Stimulated activated naive CD8-positive, alpha-beta T cell treated with anti-CD3 and anti-CD28 coated beads, Interleukin-15, Interleukin-2, amounts not matched to agents 100 ng/mL and 50 ng/mL, for 24 hours (primary cell): ENCODE data around the gene LYPD8.
A peak's percentile ranks its signal among the peaks of the same experiment; 100 is the strongest.

ENCODE experiments used
- H3K27ac Mint-ChIP-seq: one replicate; pipeline ENCODE4 v1.8.0; 2021; ENCODE audit warnings: mild to moderate bottlenecking, mixed read lengths
- H3K27me3 Mint-ChIP-seq: one replicate; pipeline ENCODE4 v1.8.0; 2021; ENCODE audit warnings: mixed read lengths
- H3K36me3 Mint-ChIP-seq: one replicate; pipeline ENCODE4 v1.8.0; 2021; ENCODE audit warnings: low read depth, mixed read lengths
- H3K4me1 Mint-ChIP-seq: one replicate; pipeline ENCODE4 v1.8.0; 2021; ENCODE audit warnings: low read depth, mixed read lengths
- H3K4me3 Mint-ChIP-seq: one replicate; pipeline ENCODE4 v1.8.0; 2021; ENCODE audit warnings: mild to moderate bottlenecking, mixed read lengths
- H3K9me3 Mint-ChIP-seq: one replicate; pipeline ENCODE4 v1.8.0; 2021; ENCODE audit warnings: mixed read lengths

The LYPD8 gene

DNA sequence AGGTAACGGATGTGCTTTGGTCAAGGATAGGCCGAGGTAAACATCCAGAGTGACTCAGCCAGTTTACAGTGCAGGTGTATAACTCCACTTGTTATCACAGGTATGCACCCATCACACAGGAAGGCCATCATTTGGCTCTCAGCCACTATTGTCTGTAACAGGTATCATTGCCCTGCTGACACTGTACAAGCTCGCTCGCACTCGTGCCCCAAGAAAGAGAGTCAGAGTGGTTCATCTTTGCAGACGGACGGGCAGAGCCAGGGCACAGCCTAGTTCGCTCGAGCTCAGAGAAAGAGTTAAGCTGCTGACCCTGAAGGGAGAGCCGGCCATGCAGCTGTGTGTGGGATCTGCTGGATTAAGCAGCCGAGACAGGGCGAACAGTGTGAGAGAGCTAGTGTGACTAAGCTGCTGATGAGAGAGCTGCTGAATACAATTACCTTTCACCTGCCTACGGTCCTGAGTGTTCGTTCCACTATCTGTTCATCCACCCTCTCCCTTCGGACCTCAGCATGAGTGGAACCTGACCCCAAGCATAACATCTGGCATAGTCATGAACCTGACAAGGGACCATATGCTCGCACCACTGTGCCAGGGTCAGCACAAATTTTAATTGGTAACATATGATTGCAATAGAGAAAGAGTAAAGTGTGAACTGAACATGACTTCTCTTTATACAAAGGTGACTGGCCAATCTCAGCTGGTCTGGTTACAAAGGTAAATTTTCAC lies 27.0 kb upstream of the LYPD8 start:
- H3K27ac Mint-ChIP-seq = no peak overlapping the region
- H3K27me3 Mint-ChIP-seq = peaks cover 17% of the 10 kb centered on the region
- H3K36me3 Mint-ChIP-seq = no peaks in the 10 kb centered on the region
- peaks cover 15% of the 10 kb centered on the region for H3K9me3 Mint-ChIP-seq
- no peak overlapping the region for H3K4me3 Mint-ChIP-seq
- peaks cover 13% of the 10 kb centered on the region for H3K4me1 Mint-ChIP-seq

- Mint-ChIP-seq H3K27ac (no peak overlapping the region), H3K9me3 (peaks cover 23% of the 10 kb centered on the region), H3K36me3 (no peaks in the 10 kb centered on the region), H3K4me3 (no peak overlapping the region), H3K4me1 (peaks cover 10% of the 10 kb centered on the region), H3K27me3 (peaks cover 17% of the 10 kb centered on the region)
These were observed 23.8 kb upstream of the LYPD8 start for GRCh38 chr1:248779350-248779749.

- Mint-ChIP-seq H3K36me3 (no peaks in the 10 kb centered on the region), H3K9me3 (peaks cover 23% of the 10 kb centered on the region), H3K4me1 (peaks cover 10% of the 10 kb centered on the region), H3K4me3 (no peak overlapping the region), H3K27me3 (peaks cover 17% of the 10 kb centered on the region), H3K27ac (no peak overlapping the region)
These were observed 23.3 kb upstream of the LYPD8 start for GRCh38 chr1:248778906-248779305.

GRCh38 chr1:248776991-248777390 lies 21.4 kb upstream of the LYPD8 start:
- Mint-ChIP-seq H3K27ac (no peak overlapping the region), H3K27me3 (peaks cover 17% of the 10 kb centered on the region), H3K36me3 (no peaks in the 10 kb centered on the region), H3K9me3 (peaks cover 23% of the 10 kb centered on the region), H3K4me3 (no peak overlapping the region), H3K4me1 (peaks cover 10% of the 10 kb centered on the region)

DNA sequence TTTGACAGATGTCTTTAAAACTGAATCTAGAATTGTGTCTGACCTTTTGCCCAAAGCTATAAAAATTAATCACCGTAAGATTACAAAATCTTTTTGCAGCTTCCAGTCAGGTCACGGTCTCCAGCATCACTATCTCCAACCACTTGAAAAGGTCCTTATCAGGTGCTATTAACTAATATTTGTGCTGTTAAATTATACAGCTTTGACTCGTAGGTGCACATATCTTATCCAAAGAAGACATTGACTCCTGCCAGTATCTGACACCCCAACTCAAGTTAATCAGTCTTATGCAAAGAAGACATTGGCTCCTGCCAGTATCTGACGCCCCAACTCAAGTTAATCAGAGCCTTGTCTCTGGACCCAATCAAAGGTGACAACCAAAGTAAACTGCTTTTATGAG lies 19.9 kb upstream of the LYPD8 start:
- H3K9me3 Mint-ChIP-seq = peaks cover 17% of the 10 kb centered on the region
- H3K27me3 Mint-ChIP-seq = peaks cover 17% of the 10 kb centered on the region
- H3K36me3 Mint-ChIP-seq = no peaks in the 10 kb centered on the region
- peaks cover 10% of the 10 kb centered on the region for H3K4me1 Mint-ChIP-seq
- no peak overlapping the region for H3K4me3 Mint-ChIP-seq
- no peak overlapping the region for H3K27ac Mint-ChIP-seq

GRCh38 chr1:248759644-248760043 lies 4.1 kb upstream of the LYPD8 start:
- Mint-ChIP-seq H3K9me3 (no peaks in the 10 kb centered on the region), H3K27me3 (peaks cover 7% of the 10 kb centered on the region), H3K27ac (no peak overlapping the region), H3K4me1 (no peaks in the 10 kb centered on the region), H3K36me3 (no peaks in the 10 kb centered on the region), H3K4me3 (no peak overlapping the region)

DNA sequence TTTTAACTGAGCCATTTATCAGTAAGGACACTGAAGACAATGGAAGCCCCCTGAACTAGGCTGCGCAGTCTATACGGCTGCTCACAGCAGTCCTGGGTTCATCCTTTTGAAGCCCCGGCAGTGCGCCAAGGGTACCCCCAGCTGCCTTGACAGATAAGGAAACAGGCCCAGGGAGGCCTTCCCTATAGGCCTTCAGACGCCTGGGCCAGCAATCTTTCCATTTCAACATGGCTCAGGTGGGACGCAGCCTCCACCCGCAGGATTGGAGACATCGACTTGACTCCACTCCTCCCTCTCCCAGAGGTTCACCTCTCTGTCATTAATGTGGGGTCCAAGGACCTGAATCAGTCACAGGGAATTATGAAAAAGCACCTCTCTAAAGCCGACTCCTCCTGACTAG lies 2.8 kb upstream of the LYPD8 start:
- Mint-ChIP-seq H3K9me3 (no peaks in the 10 kb centered on the region), H3K4me3 (no peak overlapping the region), H3K27ac (no peak overlapping the region), H3K27me3 (peaks cover 7% of the 10 kb centered on the region), H3K4me1 (no peaks in the 10 kb centered on the region), H3K36me3 (no peaks in the 10 kb centered on the region)

- Mint-ChIP-seq H3K27ac (no peak overlapping the region), H3K27me3 (peaks cover 7% of the 10 kb centered on the region), H3K4me3 (no peak overlapping the region), H3K36me3 (no peaks in the 10 kb centered on the region), H3K4me1 (no peaks in the 10 kb centered on the region), H3K9me3 (no peaks in the 10 kb centered on the region)
These were observed 2.2 kb upstream of the LYPD8 start for GRCh38 chr1:248757784-248758195.

DNA sequence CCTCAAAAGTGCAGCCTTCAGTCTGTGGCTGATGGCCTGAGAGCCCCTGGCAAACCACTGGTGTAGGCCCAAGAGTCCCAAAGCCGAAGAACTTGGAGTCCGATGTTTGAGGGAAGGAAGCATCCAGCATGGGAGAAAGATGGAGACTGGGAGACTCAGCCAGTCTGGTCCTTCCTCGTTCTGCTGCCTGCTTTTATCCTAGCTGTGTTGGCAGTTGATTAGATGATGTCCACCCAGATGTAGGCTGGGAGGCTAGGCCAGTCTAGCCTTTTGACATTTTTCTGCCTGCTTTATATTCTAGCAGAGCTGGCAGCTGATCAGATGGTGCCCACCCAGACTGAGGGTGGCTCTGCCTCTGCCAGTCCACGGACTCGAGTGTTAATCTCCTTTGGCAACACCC lies 1.1 kb upstream of the LYPD8 start:
- no peaks in the 10 kb centered on the region for H3K9me3 Mint-ChIP-seq
- H3K36me3 Mint-ChIP-seq = no peaks in the 10 kb centered on the region
- no peak overlapping the region for H3K27ac Mint-ChIP-seq
- H3K4me1 Mint-ChIP-seq = no peaks in the 10 kb centered on the region
- no peak overlapping the region for H3K4me3 Mint-ChIP-seq
- peaks cover 7% of the 10 kb centered on the region for H3K27me3 Mint-ChIP-seq

DNA sequence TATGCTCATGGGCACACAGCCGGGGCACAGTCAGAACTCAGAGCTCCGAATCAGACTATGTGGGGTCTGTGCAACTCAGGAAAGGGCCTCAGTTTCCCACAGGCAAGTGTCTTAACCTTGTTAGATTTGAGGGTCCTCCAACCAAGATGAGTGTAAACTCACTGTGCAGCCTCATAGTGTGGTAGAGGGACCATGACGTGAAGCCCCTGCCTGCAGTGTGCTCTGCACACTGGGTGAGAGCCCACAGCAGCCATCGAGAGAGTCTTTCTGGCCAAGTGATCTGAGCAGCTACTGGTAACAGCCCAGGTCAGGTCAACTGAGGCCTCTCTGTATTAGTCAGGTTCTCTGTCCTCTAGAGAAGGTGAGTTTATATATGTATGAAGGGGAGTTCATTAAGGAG lies 592 bp upstream of the LYPD8 start:
- no peak overlapping the region for H3K4me3 Mint-ChIP-seq
- H3K36me3 Mint-ChIP-seq = no peaks in the 10 kb centered on the region
- H3K4me1 Mint-ChIP-seq = no peaks in the 10 kb centered on the region
- no peaks in the 10 kb centered on the region for H3K9me3 Mint-ChIP-seq
- H3K27me3 Mint-ChIP-seq = peaks cover 7% of the 10 kb centered on the region
- no peak overlapping the region for H3K27ac Mint-ChIP-seq

DNA sequence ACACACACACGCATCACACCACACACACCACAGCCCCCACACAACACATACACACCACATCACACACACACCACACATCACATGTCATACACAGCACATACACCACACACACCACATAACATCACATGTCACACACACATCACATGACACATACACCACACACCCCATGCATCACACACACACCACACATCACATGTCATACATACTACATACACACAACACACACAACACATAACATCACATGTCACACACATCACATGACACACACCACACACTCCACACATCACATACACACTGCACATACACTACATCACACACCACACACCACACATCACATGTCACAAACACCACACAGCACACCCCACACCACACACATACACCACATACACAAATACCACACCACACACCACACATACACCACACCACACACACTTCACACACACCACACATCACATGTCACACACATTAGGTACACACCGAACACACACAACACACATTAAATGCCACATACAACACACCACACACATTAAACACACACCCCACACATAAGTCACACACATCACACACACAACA lies 1.8 kb downstream of the LYPD8 start:
- Mint-ChIP-seq H3K4me1 (no peaks in the 10 kb centered on the region), H3K27me3 (no peaks in the 10 kb centered on the region), H3K36me3 (no peaks in the 10 kb centered on the region), H3K9me3 (no peaks in the 10 kb centered on the region), H3K4me3 (no peak overlapping the region), H3K27ac (no peak overlapping the region)

- H3K36me3 Mint-ChIP-seq = no peaks in the 10 kb centered on the region
- H3K9me3 Mint-ChIP-seq = no peaks in the 10 kb centered on the region
- no peak overlapping the region for H3K27ac Mint-ChIP-seq
- H3K4me3 Mint-ChIP-seq = no peak overlapping the region
- no peaks in the 10 kb centered on the region for H3K27me3 Mint-ChIP-seq
- no peaks in the 10 kb centered on the region for H3K4me1 Mint-ChIP-seq
These were observed 2.4 kb downstream of the LYPD8 start for GRCh38 chr1:248753029-248753594.

- H3K36me3 Mint-ChIP-seq = no peaks in the 10 kb centered on the region
- no peaks in the 10 kb centered on the region for H3K4me1 Mint-ChIP-seq
- H3K27me3 Mint-ChIP-seq = no peaks in the 10 kb centered on the region
- peak overlapping the region; percentile 13 for H3K27ac Mint-ChIP-seq
- H3K9me3 Mint-ChIP-seq = no peaks in the 10 kb centered on the region
- no peak overlapping the region for H3K4me3 Mint-ChIP-seq
These were observed 3.2 kb downstream of the LYPD8 start for GRCh38 chr1:248752161-248753028.

DNA sequence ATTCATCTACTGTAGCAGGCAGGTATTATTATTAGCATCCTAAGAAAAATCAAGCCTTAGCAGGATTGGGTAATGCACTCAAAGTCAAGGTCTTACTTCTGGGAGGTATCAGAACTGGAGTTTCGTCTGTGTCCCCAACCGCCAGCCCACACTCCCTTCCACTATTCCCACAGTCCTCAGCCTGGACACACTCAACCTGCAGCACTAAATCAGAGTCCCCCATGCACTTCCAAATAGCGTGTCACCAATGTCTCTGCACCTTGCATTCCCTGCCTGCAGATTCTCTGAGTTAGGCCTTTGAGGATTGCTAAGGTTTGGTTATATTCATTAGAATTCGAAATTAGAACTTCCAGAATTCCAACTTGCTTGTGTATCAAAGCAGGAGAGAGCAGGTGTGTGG lies 3.9 kb downstream of the LYPD8 start:
- Mint-ChIP-seq H3K4me1 (no peaks in the 10 kb centered on the region), H3K27me3 (no peaks in the 10 kb centered on the region), H3K27ac (peak overlapping the region; percentile 13), H3K9me3 (no peaks in the 10 kb centered on the region), H3K4me3 (no peak overlapping the region), H3K36me3 (no peaks in the 10 kb centered on the region)

- Mint-ChIP-seq H3K9me3 (no peaks in the 10 kb centered on the region), H3K4me3 (no peak overlapping the region), H3K27ac (no peak overlapping the region), H3K36me3 (no peaks in the 10 kb centered on the region), H3K27me3 (no peaks in the 10 kb centered on the region), H3K4me1 (no peaks in the 10 kb centered on the region)
These were observed 4.4 kb downstream of the LYPD8 start for GRCh38 chr1:248751142-248751541.
